NCI-H524 treated with DMSO at 0.1 percent for 48 hours (cell line): ENCODE measurements around the gene RTL3.
"Not testable (repeated sequence)": the region's sequence is repeated elsewhere in the genome, so short reads cannot be mapped to it uniquely, and the experiment has no call there.

Experiments
- DNase-seq: peaks from one replicate; lab custom pipeline; 2025; lab: John Stamatoyannopoulos, UW

Gene RTL3

GRCh38 chrX:78658845-78659744 is at the start of gene RTL3:
TSS of gene RTL3 (minus strand) at chrX:78659328. CDS start at chrX:78658420, 908 bp downstream.
- DNase-seq = no peak

- no peak for DNase-seq
Observed at GRCh38 chrX:78708816-78709215, 49.7 kb upstream of the RTL3 start.

- DNase-seq = peak; percentile 2
Observed at GRCh38 chrX:78708262-78708661, 49.1 kb upstream of the RTL3 start.

GRCh38 chrX:78706071-78706470 is 46.9 kb upstream of the RTL3 start:
- DNase-seq = no peak

GRCh38 chrX:78693536-78693935 is 34.4 kb upstream of the RTL3 start:
- DNase-seq = no peak

- DNase-seq = no peak
Observed at GRCh38 chrX:78693012-78693411, 33.9 kb upstream of the RTL3 start.

- DNase-seq = no peak
Observed at GRCh38 chrX:78687586-78687985, 28.5 kb upstream of the RTL3 start.

- DNase-seq = no peak
Observed at GRCh38 chrX:78673246-78673645, 14.1 kb upstream of the RTL3 start.

GRCh38 chrX:78665342-78665741 is 6.2 kb upstream of the RTL3 start:
- DNase-seq = no peak

- DNase-seq = no peak
Observed at GRCh38 chrX:78661836-78662235, 2.7 kb upstream of the RTL3 start.

- no peak for DNase-seq
Observed at GRCh38 chrX:78659955-78660354, 827 bp upstream of the RTL3 start.

- DNase-seq = no peak
Observed at GRCh38 chrX:78658414-78658813, 714 bp downstream of the RTL3 start.

- no peak for DNase-seq
Observed at GRCh38 chrX:78655642-78656041, 3.5 kb downstream of the RTL3 start.

GRCh38 chrX:78653118-78653822 is 5.9 kb downstream of the RTL3 start:
- no peak for DNase-seq

- DNase-seq = no peak
Observed at GRCh38 chrX:78650906-78651437, 8.2 kb downstream of the RTL3 start.

GRCh38 chrX:78643874-78644273 is 15.3 kb downstream of the RTL3 start:
- no peak for DNase-seq

- no peak for DNase-seq
Observed at GRCh38 chrX:78643096-78643495, 16.0 kb downstream of the RTL3 start.

- DNase-seq = not testable (repeated sequence)
Observed at GRCh38 chrX:78636096-78636495, 23.0 kb downstream of the RTL3 start.

- DNase-seq = no peak
Observed at GRCh38 chrX:78624962-78625909, 33.9 kb downstream of the RTL3 start.

GRCh38 chrX:78624426-78624825 is 34.7 kb downstream of the RTL3 start:
- DNase-seq = no peak

GRCh38 chrX:78622831-78623230 is 36.3 kb downstream of the RTL3 start:
- no peak for DNase-seq

- no peak for DNase-seq
Observed at GRCh38 chrX:78619834-78620233, 39.3 kb downstream of the RTL3 start.
